ENCODE results near the gene LRP8.

LRP8 gene

GRCh38 chr1:53321366-53321765, 6.5 kb downstream of the LRP8 start:
- DNase-seq: no peak

GRCh38 chr1:53320646-53321045, 7.2 kb downstream of the LRP8 start:
- DNase-seq: no peak

GRCh38 chr1:53319296-53320101, 8.4 kb downstream of the LRP8 start:
- no peak for DNase-seq

- DNase-seq: no peak
Measured at GRCh38 chr1:53317646-53318539, 10.0 kb downstream of the LRP8 start.

GRCh38 chr1:53316766-53317581, 10.9 kb downstream of the LRP8 start:
- DNase-seq: no peak

GRCh38 chr1:53316424-53316765, 11.5 kb downstream of the LRP8 start:
- no peak for DNase-seq

GRCh38 chr1:53315456-53316423, 12.1 kb downstream of the LRP8 start:
- no peak for DNase-seq

- no peak for DNase-seq
Measured at GRCh38 chr1:53315046-53315445, 12.8 kb downstream of the LRP8 start.

- no peak for DNase-seq
Measured at GRCh38 chr1:53314606-53315005, 13.3 kb downstream of the LRP8 start.

GRCh38 chr1:53314096-53314495, 13.8 kb downstream of the LRP8 start:
- DNase-seq: no peak

GRCh38 chr1:53313556-53313955, 14.3 kb downstream of the LRP8 start:
- DNase-seq: no peak

GRCh38 chr1:53311702-53312305, 16.1 kb downstream of the LRP8 start:
- DNase-seq: no peak

- no peak for DNase-seq
Measured at GRCh38 chr1:53310847-53311681, 16.8 kb downstream of the LRP8 start.

GRCh38 chr1:53309802-53310201, 18.1 kb downstream of the LRP8 start:
- no peak for DNase-seq

- no peak for DNase-seq
Measured at GRCh38 chr1:53308506-53308905, 19.4 kb downstream of the LRP8 start.

GRCh38 chr1:53307037-53307436, 20.8 kb downstream of the LRP8 start:
- no peak for DNase-seq

GRCh38 chr1:53306168-53306567, 21.7 kb downstream of the LRP8 start:
- DNase-seq: no peak

GRCh38 chr1:53305650-53306049, 22.2 kb downstream of the LRP8 start:
- DNase-seq: no peak

GRCh38 chr1:53304527-53304926, 23.3 kb downstream of the LRP8 start:
- DNase-seq: no peak

- no peak for DNase-seq
Measured at GRCh38 chr1:53303726-53304515, 23.9 kb downstream of the LRP8 start.
